ENCODE results near the gene CTAG1B.
"Not testable (repeated sequence)": the region's sequence is repeated elsewhere in the genome, so short reads cannot be mapped to it uniquely, and the experiment has no call there.

Gene CTAG1B

GRCh38 chrX:154628960-154629359 is 9.9 kb upstream of the CTAG1B start:
- not testable (repeated sequence) for DNase-seq (ENCODE audit: low read depth, low spot score)

- DNase-seq (ENCODE audit: low read depth, low spot score), result not testable (repeated sequence)
These were observed 1.8 kb upstream of the CTAG1B start for GRCh38 chrX:154620767-154621414.

GRCh38 chrX:154613586-154613985 is 5.5 kb downstream of the CTAG1B start:
- not testable (repeated sequence) for DNase-seq (ENCODE audit: low read depth, low spot score)

- not testable (repeated sequence) for DNase-seq (ENCODE audit: low read depth, low spot score)
These were observed 7.9 kb downstream of the CTAG1B start for GRCh38 chrX:154611146-154611545.

GRCh38 chrX:154608823-154609222 is 10.3 kb downstream of the CTAG1B start:
- DNase-seq (ENCODE audit: low read depth, low spot score), result not testable (repeated sequence)

- not testable (repeated sequence) for DNase-seq (ENCODE audit: low read depth, low spot score)
These were observed 11.1 kb downstream of the CTAG1B start for GRCh38 chrX:154607976-154608375.

- no peak for DNase-seq (ENCODE audit: low read depth, low spot score)
These were observed 11.7 kb downstream of the CTAG1B start for GRCh38 chrX:154607370-154607769.

- no peak for DNase-seq (ENCODE audit: low read depth, low spot score)
These were observed 13.5 kb downstream of the CTAG1B start for GRCh38 chrX:154605566-154605965.

- DNase-seq (ENCODE audit: low read depth, low spot score), result peak; percentile 80
These were observed 15.3 kb downstream of the CTAG1B start for GRCh38 chrX:154603438-154604430.

GRCh38 chrX:154602766-154603437 is 16.2 kb downstream of the CTAG1B start:
- no peak for DNase-seq (ENCODE audit: low read depth, low spot score)

- no peak for DNase-seq (ENCODE audit: low read depth, low spot score)
These were observed 16.9 kb downstream of the CTAG1B start for GRCh38 chrX:154602226-154602625.

GRCh38 chrX:154600759-154601374 is 18.2 kb downstream of the CTAG1B start:
- DNase-seq (ENCODE audit: low read depth, low spot score), result peak; percentile 67

- DNase-seq (ENCODE audit: low read depth, low spot score), result no peak
These were observed 19.6 kb downstream of the CTAG1B start for GRCh38 chrX:154599531-154599930.

- DNase-seq (ENCODE audit: low read depth, low spot score), result no peak
These were observed 20.4 kb downstream of the CTAG1B start for GRCh38 chrX:154598656-154599055.

- no peak for DNase-seq (ENCODE audit: low read depth, low spot score)
These were observed 21.9 kb downstream of the CTAG1B start for GRCh38 chrX:154597221-154597620.

GRCh38 chrX:154596290-154596929 is 22.7 kb downstream of the CTAG1B start:
- DNase-seq (ENCODE audit: low read depth, low spot score), result peak; percentile 93

GRCh38 chrX:154595559-154596249 is 23.4 kb downstream of the CTAG1B start:
- DNase-seq (ENCODE audit: low read depth, low spot score), result no peak

- DNase-seq (ENCODE audit: low read depth, low spot score), result no peak
These were observed 24.6 kb downstream of the CTAG1B start for GRCh38 chrX:154594491-154594890.

- no peak for DNase-seq (ENCODE audit: low read depth, low spot score)
These were observed 25.9 kb downstream of the CTAG1B start for GRCh38 chrX:154593201-154593600.

- no peak for DNase-seq (ENCODE audit: low read depth, low spot score)
These were observed 26.6 kb downstream of the CTAG1B start for GRCh38 chrX:154592505-154592904.
